ENCODE measurements around the gene CAPN13. TPM values are rescaled to one million over a fixed set of nuclear protein-coding genes. Genes with fewer than 3 reads are reported as not detected.

Gene CAPN13
- total and polyA plus RNA-seq, 7 experiments from 2014 or later: not detected

DNA sequence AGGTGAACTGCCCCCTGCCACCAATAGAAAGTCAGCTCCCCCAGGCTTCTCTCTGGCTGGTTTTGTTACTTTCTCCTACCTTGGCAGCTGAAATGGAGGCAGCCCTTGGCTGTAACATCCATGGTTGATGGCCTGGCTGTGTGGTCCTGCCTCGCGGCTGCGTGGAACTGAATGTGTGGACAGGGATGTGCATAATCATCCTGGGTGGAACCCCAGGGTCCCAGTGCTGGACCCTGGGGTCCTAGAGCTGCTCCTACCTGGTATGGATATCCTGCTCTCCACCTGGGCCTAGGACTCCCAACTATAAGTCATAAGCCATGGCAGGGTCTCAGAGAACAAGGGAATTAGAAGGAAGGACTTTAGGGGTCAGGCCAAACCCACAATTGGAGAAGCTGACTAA is 93.5 kb downstream of the CAPN13 start:
- Mint-ChIP-seq H3K36me3 (no peaks in the 10 kb centered on the region), H3K27me3 (peaks cover 0 to 10% (median 0%) of the 10 kb centered on the region in 5 donors), H3K9me3 (no peaks in the 10 kb centered on the region), H3K4me1 (peaks cover 0 to 4% (median 0%) of the 10 kb centered on the region in 7 donors), H3K27ac (peak overlapping the region in 4 of 9 donors; percentile 3 to 69 (median 18)), H3K4me3 (no peak overlapping the region)
- DNase-seq: no peak
- no peak overlapping the region for H3K4me3 ChIP-seq (ENCODE audit: low read length)
- no peak overlapping the region for H3K27ac ChIP-seq (ENCODE audit: low read depth, low read length)
- no peaks in the 10 kb centered on the region for H3K4me1 ChIP-seq (ENCODE audit: control insufficient read depth in 2 of 2, insufficient read depth in 2 of 2, low read length in 2 of 2)
- intact Hi-C loops (cut with micrococcal nuclease): loop anchor here (1.0 to 10.0 kb wide), 9 partner anchors 149 to 1349 kb away; partner anchors contain the start of genes SPAST (in 1 of the 2) and XDH (in 1 of the 2)
- no peaks in the 10 kb centered on the region for H3K27me3 ChIP-seq (ENCODE audit: control insufficient read depth in 2 of 2, insufficient read depth in 2 of 2, low read length in 2 of 2)
- no peaks in the 10 kb centered on the region for H3K9me3 ChIP-seq (ENCODE audit: control insufficient read depth in 2 of 3, low read length in 3 of 3)
- no peak for ATAC-seq
- no peaks in the 10 kb centered on the region for H3K36me3 ChIP-seq (ENCODE audit: control insufficient read depth in 2 of 3, insufficient read depth in 3 of 3, low read length in 3 of 3)
- CTCF ChIA-PET: interaction anchor here (0.7 to 15.3 kb wide), 15 partner anchors 9 to 808 kb away, joined by 3 to 379 read pairs (median 4); no protein-coding TSS in a partner anchor
- POLR2A ChIA-PET: no interaction called here

DNA sequence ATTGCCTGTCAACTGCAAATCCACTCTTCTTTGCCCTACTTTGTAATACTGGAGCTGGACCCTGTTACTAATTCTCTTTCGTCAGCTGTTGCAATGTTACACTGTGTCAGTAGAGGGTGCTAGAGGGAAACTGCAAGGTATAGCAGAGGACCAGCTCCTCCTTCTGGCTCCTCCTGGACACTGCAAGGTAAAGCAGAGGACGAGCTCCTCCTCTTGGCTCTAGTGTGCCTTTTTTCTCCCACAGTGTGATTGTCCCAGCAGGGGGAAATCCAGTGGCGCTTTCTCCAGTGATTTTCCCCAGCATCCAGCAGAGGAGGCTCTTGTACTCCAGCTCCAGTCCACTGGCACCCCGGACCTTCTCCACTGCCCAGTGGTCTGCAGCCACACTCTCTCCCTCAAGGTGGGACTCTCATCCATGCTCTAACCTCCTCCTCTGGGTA is 95.6 kb downstream of the CAPN13 start:
- ChIA-PET POLR2A (interaction anchor here (0.6 to 2.0 kb wide), 11 partner anchors 9 to 565 kb away, joined by 3 to 15 read pairs (median 4); partner anchors contain the start of gene YPEL5), CTCF (interaction anchor here (0.6 to 15.3 kb wide), 56 partner anchors 14 to 810 kb away, joined by 3 to 379 read pairs (median 4); no protein-coding TSS in a partner anchor)
- Mint-ChIP-seq H3K4me3 (no peak overlapping the region), H3K27me3 (peaks cover 0 to 4% (median 0%) of the 10 kb centered on the region in 5 donors), H3K4me1 (peaks cover 0 to 8% (median 5%) of the 10 kb centered on the region in 7 donors), H3K27ac (peak overlapping the region in 1 of 9 donors; percentile 8), H3K9me3 (no peaks in the 10 kb centered on the region), H3K36me3 (no peaks in the 10 kb centered on the region)
- ATAC-seq (peak; percentile 96), DNase-seq (peak; percentile 50 to 89 (median 86))
- intact Hi-C loops (cut with micrococcal nuclease): loop anchor here (1.0 to 10.0 kb wide), 11 partner anchors 236 to 1351 kb away; partner anchors contain the start of genes EHD3 (in 1 of the 2), SPAST (in 1 of the 2) and XDH (in 1 of the 2)
- Histone ChIP-seq H3K27me3 (ENCODE audit: control insufficient read depth in 2 of 2, insufficient read depth in 2 of 2, low read length in 2 of 2) (no peaks in the 10 kb centered on the region), H3K27ac (ENCODE audit: low read depth, low read length) (no peak overlapping the region), H3K9me3 (ENCODE audit: control insufficient read depth in 2 of 3, low read length in 3 of 3) (no peaks in the 10 kb centered on the region), H3K4me3 (ENCODE audit: low read length) (no peak overlapping the region), H3K4me1 (ENCODE audit: control insufficient read depth in 2 of 2, insufficient read depth in 2 of 2, low read length in 2 of 2) (no peaks in the 10 kb centered on the region), H3K36me3 (ENCODE audit: control insufficient read depth in 2 of 3, insufficient read depth in 3 of 3, low read length in 3 of 3) (no peaks in the 10 kb centered on the region)

DNA sequence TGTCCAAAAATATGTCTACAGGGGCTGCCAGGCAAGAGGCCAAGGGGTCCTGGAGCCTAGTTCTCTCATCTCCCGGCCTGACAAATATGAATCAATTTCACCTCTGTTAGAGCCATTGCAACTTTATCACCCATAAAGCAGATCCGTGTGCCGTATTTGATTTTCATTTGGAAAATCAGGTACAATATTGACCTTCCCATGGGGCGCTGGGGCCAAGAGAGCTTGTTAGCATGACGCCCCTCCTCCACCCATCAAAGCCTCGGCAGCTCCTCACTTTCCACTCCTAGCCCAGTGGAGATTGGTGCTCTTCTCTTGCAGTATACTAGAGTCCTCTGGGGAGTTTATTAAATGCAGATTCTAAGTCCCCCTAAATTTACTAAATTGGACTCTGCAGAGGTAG is 96.8 kb downstream of the CAPN13 start:
- H3K27ac Mint-ChIP-seq: no peak overlapping the region
- no peak overlapping the region for H3K4me3 ChIP-seq (ENCODE audit: low read length)
- H3K4me1 Mint-ChIP-seq: peaks cover 0 to 9% (median 5%) of the 10 kb centered on the region in 7 donors
- no peak for ATAC-seq
- no peaks in the 10 kb centered on the region for H3K36me3 Mint-ChIP-seq
- H3K9me3 ChIP-seq (ENCODE audit: control insufficient read depth in 2 of 3, low read length in 3 of 3): no peaks in the 10 kb centered on the region
- ChIA-PET CTCF (interaction anchor here (1.0 to 15.3 kb wide), 15 partner anchors 15 to 618 kb away, joined by 3 to 379 read pairs (median 5); no protein-coding TSS in a partner anchor), POLR2A (interaction anchor here (2.0 kb wide), 2 partner anchors 502 to 546 kb away, joined by 6 to 15 read pairs; no protein-coding TSS in a partner anchor)
- intact Hi-C loops (cut with micrococcal nuclease): loop anchor here (5.0 to 10.0 kb wide), 5 partner anchors 376 to 1352 kb away; partner anchors contain the start of genes SPAST (in 1 of the 2) and XDH (in 1 of the 2)
- H3K9me3 Mint-ChIP-seq: peaks cover 0 to 2% (median 0%) of the 10 kb centered on the region in 11 donors
- H3K4me1 ChIP-seq (ENCODE audit: control insufficient read depth in 2 of 2, insufficient read depth in 2 of 2, low read length in 2 of 2): no peaks in the 10 kb centered on the region
- H3K4me3 Mint-ChIP-seq: no peak overlapping the region
- H3K36me3 ChIP-seq (ENCODE audit: control insufficient read depth in 2 of 3, insufficient read depth in 3 of 3, low read length in 3 of 3): no peaks in the 10 kb centered on the region
- H3K27ac ChIP-seq (ENCODE audit: low read depth, low read length): no peak overlapping the region
- no peaks in the 10 kb centered on the region for H3K27me3 ChIP-seq (ENCODE audit: control insufficient read depth in 2 of 2, insufficient read depth in 2 of 2, low read length in 2 of 2)
- no peaks in the 10 kb centered on the region for H3K27me3 Mint-ChIP-seq
- no peak for DNase-seq

- Histone ChIP-seq H3K4me3 (ENCODE audit: low read length) (no peak overlapping the region), H3K36me3 (ENCODE audit: control insufficient read depth in 2 of 3, insufficient read depth in 3 of 3, low read length in 3 of 3) (no peaks in the 10 kb centered on the region), H3K4me1 (ENCODE audit: control insufficient read depth in 2 of 2, insufficient read depth in 2 of 2, low read length in 2 of 2) (no peaks in the 10 kb centered on the region), H3K9me3 (ENCODE audit: control insufficient read depth in 2 of 3, low read length in 3 of 3) (no peaks in the 10 kb centered on the region), H3K27me3 (ENCODE audit: control insufficient read depth in 2 of 2, insufficient read depth in 2 of 2, low read length in 2 of 2) (no peaks in the 10 kb centered on the region), H3K27ac (ENCODE audit: low read depth, low read length) (no peak overlapping the region)
- H3K27me3 Mint-ChIP-seq: no peaks in the 10 kb centered on the region
- no peak for ATAC-seq
- intact Hi-C loops (cut with micrococcal nuclease): loop anchor here (5.0 to 10.0 kb wide), 5 partner anchors 375 to 1352 kb away; partner anchors contain the start of genes SPAST (in 1 of the 2) and XDH (in 1 of the 2)
- H3K27ac Mint-ChIP-seq: no peak overlapping the region
- no peak overlapping the region for H3K4me3 Mint-ChIP-seq
- H3K36me3 Mint-ChIP-seq: no peaks in the 10 kb centered on the region
- ChIA-PET POLR2A (interaction anchor here (2.0 kb wide), 2 partner anchors 501 to 545 kb away, joined by 6 to 15 read pairs; no protein-coding TSS in a partner anchor), CTCF (interaction anchor here (0.9 to 15.3 kb wide), 12 partner anchors 15 to 816 kb away, joined by 3 to 379 read pairs (median 10); no protein-coding TSS in a partner anchor)
- peaks cover 0 to 9% (median 5%) of the 10 kb centered on the region in 7 donors for H3K4me1 Mint-ChIP-seq
- peaks cover 0 to 2% (median 0%) of the 10 kb centered on the region in 11 donors for H3K9me3 Mint-ChIP-seq
- no peak for DNase-seq
Measured at GRCh38 chr2:30710016-30710415, 97.2 kb downstream of the CAPN13 start.

DNA sequence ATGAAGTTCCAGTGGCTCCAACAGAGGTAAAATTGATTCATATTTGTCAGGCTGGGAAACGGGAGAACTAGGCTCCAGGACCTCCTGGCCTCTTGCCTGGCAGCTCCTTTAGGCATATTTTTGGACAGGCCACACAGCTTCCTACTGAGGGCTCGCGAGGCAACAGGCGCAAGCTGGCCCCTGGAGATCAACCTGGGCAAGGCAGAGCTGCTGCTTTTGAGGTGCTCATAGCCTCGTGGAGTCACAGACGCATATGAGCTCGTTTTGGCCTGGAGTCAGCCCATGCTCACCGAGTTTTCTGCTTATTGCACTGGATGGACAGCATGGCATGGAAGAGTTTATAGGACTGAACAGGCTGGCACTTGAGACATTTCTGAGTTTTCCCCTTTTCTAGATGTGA is 97.7 kb downstream of the CAPN13 start:
- ChIA-PET POLR2A (interaction anchor here (2.0 kb wide), 1 partner anchor 501 kb away, joined by 6 read pairs; no protein-coding TSS in a partner anchor), CTCF (interaction anchor here (0.7 to 15.3 kb wide), 11 partner anchors 12 to 817 kb away, joined by 3 to 379 read pairs (median 5); no protein-coding TSS in a partner anchor)
- Mint-ChIP-seq H3K27ac (no peak overlapping the region), H3K27me3 (no peaks in the 10 kb centered on the region), H3K4me1 (peaks cover 0 to 8% (median 5%) of the 10 kb centered on the region in 7 donors), H3K4me3 (no peak overlapping the region), H3K36me3 (no peaks in the 10 kb centered on the region), H3K9me3 (peaks cover 0 to 2% (median 0%) of the 10 kb centered on the region in 11 donors)
- no peak for ATAC-seq
- no peaks in the 10 kb centered on the region for H3K36me3 ChIP-seq (ENCODE audit: control insufficient read depth in 2 of 3, insufficient read depth in 3 of 3, low read length in 3 of 3)
- no peaks in the 10 kb centered on the region for H3K4me1 ChIP-seq (ENCODE audit: control insufficient read depth in 2 of 2, insufficient read depth in 2 of 2, low read length in 2 of 2)
- H3K4me3 ChIP-seq (ENCODE audit: low read length): no peak overlapping the region
- intact Hi-C loops (cut with micrococcal nuclease): loop anchor here (5.0 to 10.0 kb wide), 3 partner anchors 475 to 787 kb away; partner anchors contain the start of genes ALK (in 1 of the 2) and LBH (in 1 of the 2)
- H3K9me3 ChIP-seq (ENCODE audit: control insufficient read depth in 2 of 3, low read length in 3 of 3): no peaks in the 10 kb centered on the region
- no peak overlapping the region for H3K27ac ChIP-seq (ENCODE audit: low read depth, low read length)
- H3K27me3 ChIP-seq (ENCODE audit: control insufficient read depth in 2 of 2, insufficient read depth in 2 of 2, low read length in 2 of 2): no peaks in the 10 kb centered on the region
- no peak for DNase-seq

GRCh38 chr2:30708491-30709290 is 98.6 kb downstream of the CAPN13 start:
- H3K4me1 ChIP-seq (ENCODE audit: control insufficient read depth in 2 of 2, insufficient read depth in 2 of 2, low read length in 2 of 2): no peaks in the 10 kb centered on the region
- no peak overlapping the region for H3K4me3 ChIP-seq (ENCODE audit: low read length)
- ChIA-PET POLR2A (interaction anchor here (2.0 to 2.4 kb wide), 2 partner anchors 500 kb away, joined by 6 to 11 read pairs; no protein-coding TSS in a partner anchor), CTCF (interaction anchor here (0.7 to 15.3 kb wide), 11 partner anchors 13 to 818 kb away, joined by 3 to 379 read pairs (median 4); no protein-coding TSS in a partner anchor)
- H3K27ac Mint-ChIP-seq: peak overlapping the region in 1 of 9 donors; percentile 19
- no peak overlapping the region for H3K27ac ChIP-seq (ENCODE audit: low read depth, low read length)
- no peaks in the 10 kb centered on the region for H3K27me3 Mint-ChIP-seq
- peak in 1 of 9 donors; percentile 7 for DNase-seq
- no peaks in the 10 kb centered on the region for H3K9me3 ChIP-seq (ENCODE audit: control insufficient read depth in 2 of 3, low read length in 3 of 3)
- no peaks in the 10 kb centered on the region for H3K36me3 Mint-ChIP-seq
- peaks cover 0 to 5% (median 5%) of the 10 kb centered on the region in 7 donors for H3K4me1 Mint-ChIP-seq
- no peak overlapping the region for H3K4me3 Mint-ChIP-seq
- H3K36me3 ChIP-seq (ENCODE audit: control insufficient read depth in 2 of 3, insufficient read depth in 3 of 3, low read length in 3 of 3): no peaks in the 10 kb centered on the region
- intact Hi-C loops (cut with micrococcal nuclease): loop anchor here (5.0 to 10.0 kb wide), 3 partner anchors 474 to 786 kb away; partner anchors contain the start of genes ALK (in 1 of the 2) and LBH (in 1 of the 2)
- no peak for ATAC-seq
- no peaks in the 10 kb centered on the region for H3K27me3 ChIP-seq (ENCODE audit: control insufficient read depth in 2 of 2, insufficient read depth in 2 of 2, low read length in 2 of 2)
- H3K9me3 Mint-ChIP-seq: peaks cover 0 to 5% (median 0%) of the 10 kb centered on the region in 11 donors

Data from naive thymus-derived CD4-positive, alpha-beta T cell (primary cell).